ENCODE measurements around the gene JPH4. TPM values are rescaled to one million over a fixed set of nuclear protein-coding genes. Genes with fewer than 3 reads are reported as not detected.
A peak's percentile ranks its signal among the peaks of the same experiment; 100 is the strongest.
"Not testable (repeated sequence)": the region's sequence is repeated elsewhere in the genome, so short reads cannot be mapped to it uniquely, and the experiment has no call there.

JPH4 gene
- polyA plus RNA-seq, 3 donors, result 2.2 to 4.1 (median 3.7) TPM

GRCh38 chr14:23610815-23611289, 32.3 kb upstream of the JPH4 start:
- Histone ChIP-seq H4K20me1 (ENCODE audit: insufficient read depth, low read length) (no peaks in the 10 kb centered on the region), H3K36me3 (replicated peaks in 1 of 2; ENCODE audit: control insufficient read depth in 1 of 2, insufficient read depth in 2 of 2, low read length in 2 of 2) (no peaks in the 10 kb centered on the region), H3K4me2 (replicated peaks; ENCODE audit: extremely low read depth, low read length, poor library complexity, severe bottlenecking) (no peak overlapping the region), H3K4me1 (ENCODE audit: control insufficient read depth in 1 of 2, insufficient read depth in 2 of 2, low read length in 2 of 2) (peaks cover under 1 to 6% of the 10 kb centered on the region in 2 donors), H3K4me3 (replicated peaks in 1 of 3; ENCODE audit: low read depth in 2 of 3, low read length in 3 of 3) (no peak overlapping the region), H3K9me3 (replicated peaks in 1 of 2; ENCODE audit: control insufficient read depth in 1 of 2, insufficient read depth in 1 of 2, low read length in 2 of 2) (no peaks in the 10 kb centered on the region), H2AFZ (ENCODE audit: insufficient read depth, low read depth, low read length, poor library complexity, severe bottlenecking) (peak overlapping the region; percentile 21), H3K9ac (ENCODE audit: insufficient read depth, low read length, poor library complexity, severe bottlenecking) (no peak overlapping the region), H3K79me2 (ENCODE audit: insufficient read depth, low read length) (no peaks in the 10 kb centered on the region), H3K27me3 (ENCODE audit: control insufficient read depth in 2 of 2, insufficient read depth in 2 of 2, low read length in 2 of 2) (no peaks in the 10 kb centered on the region), H3K27ac (ENCODE audit: low read depth in 1 of 2, low read length in 2 of 2) (no peak overlapping the region)
- H3K4me3 Mint-ChIP-seq, result no peak overlapping the region
- no peak for TF ChIP-seq CTCF (IDR thresholded peaks at IDR 0.05)
- no peaks in the 10 kb centered on the region for H3K36me3 Mint-ChIP-seq
- no CpG with 5 or more reads among the region's 4 CpGs for WGBS (ENCODE audit: insufficient coverage)
- peaks cover 0 to 6% (median 0%) of the 10 kb centered on the region in 7 donors for H3K9me3 Mint-ChIP-seq
- H3K27me3 Mint-ChIP-seq (ENCODE audit: low read depth in 3 of 3), result peaks cover 2 to 5% (median 2%) of the 10 kb centered on the region in 3 donors
- intact Hi-C loops (cut with micrococcal nuclease), result no loop called here
- no peak overlapping the region for H3K27ac Mint-ChIP-seq
- H3K4me1 Mint-ChIP-seq, result peaks cover 11% of the 10 kb centered on the region
- DNase-seq, result no peak

GRCh38 chr14:23610090-23610814, 31.7 kb upstream of the JPH4 start:
- H2AFZ ChIP-seq (ENCODE audit: insufficient read depth, low read depth, low read length, poor library complexity, severe bottlenecking), result peak overlapping the region; percentile 21
- peaks cover 2 to 5% (median 2%) of the 10 kb centered on the region in 3 donors for H3K27me3 Mint-ChIP-seq (ENCODE audit: low read depth in 3 of 3)
- H3K4me1 ChIP-seq (ENCODE audit: control insufficient read depth in 1 of 2, insufficient read depth in 2 of 2, low read length in 2 of 2), result no peaks in the 10 kb centered on the region
- no peaks in the 10 kb centered on the region for H4K20me1 ChIP-seq (ENCODE audit: insufficient read depth, low read length)
- H3K27me3 ChIP-seq (ENCODE audit: control insufficient read depth in 2 of 2, insufficient read depth in 2 of 2, low read length in 2 of 2), result no peaks in the 10 kb centered on the region
- no peak overlapping the region for H3K9ac ChIP-seq (ENCODE audit: insufficient read depth, low read length, poor library complexity, severe bottlenecking)
- no peak overlapping the region for H3K27ac ChIP-seq (ENCODE audit: low read depth in 1 of 2, low read length in 2 of 2)
- no peak overlapping the region for H3K4me3 ChIP-seq (replicated peaks in 1 of 3; ENCODE audit: low read depth in 2 of 3, low read length in 3 of 3)
- no peaks in the 10 kb centered on the region for H3K36me3 ChIP-seq (replicated peaks in 1 of 2; ENCODE audit: control insufficient read depth in 1 of 2, insufficient read depth in 2 of 2, low read length in 2 of 2)
- no peaks in the 10 kb centered on the region for H3K9me3 ChIP-seq (replicated peaks in 1 of 2; ENCODE audit: control insufficient read depth in 1 of 2, insufficient read depth in 1 of 2, low read length in 2 of 2)
- WGBS (ENCODE audit: insufficient coverage), result no CpG with 5 or more reads among the region's 2 CpGs
- H3K9me3 Mint-ChIP-seq, result peaks cover 0 to 6% (median 0%) of the 10 kb centered on the region in 7 donors
- H3K4me3 Mint-ChIP-seq, result no peak overlapping the region
- TF ChIP-seq CTCF (IDR thresholded peaks at IDR 0.05), result no peak
- H3K27ac Mint-ChIP-seq, result no peak overlapping the region
- H3K36me3 Mint-ChIP-seq, result no peaks in the 10 kb centered on the region
- intact Hi-C loops (cut with micrococcal nuclease), result no loop called here
- H3K4me2 ChIP-seq (replicated peaks; ENCODE audit: extremely low read depth, low read length, poor library complexity, severe bottlenecking), result no peak overlapping the region
- H3K4me1 Mint-ChIP-seq, result peaks cover 7% of the 10 kb centered on the region
- no peak for DNase-seq
- no peaks in the 10 kb centered on the region for H3K79me2 ChIP-seq (ENCODE audit: insufficient read depth, low read length)

- H3K4me1 Mint-ChIP-seq; H2AFZ ChIP-seq (ENCODE audit: insufficient read depth, low read depth, low read length, poor library complexity, severe bottlenecking); H3K27ac Mint-ChIP-seq; H3K4me1 ChIP-seq (ENCODE audit: control insufficient read depth in 1 of 2, insufficient read depth in 2 of 2, low read length in 2 of 2); H3K36me3 ChIP-seq (replicated peaks in 1 of 2; ENCODE audit: control insufficient read depth in 1 of 2, insufficient read depth in 2 of 2, low read length in 2 of 2); H3K79me2 ChIP-seq (ENCODE audit: insufficient read depth, low read length); H3K4me2 ChIP-seq (replicated peaks; ENCODE audit: extremely low read depth, low read length, poor library complexity, severe bottlenecking); H3K4me3 ChIP-seq (replicated peaks in 1 of 3; ENCODE audit: low read depth in 2 of 3, low read length in 3 of 3); intact Hi-C loops (cut with micrococcal nuclease); H3K4me3 Mint-ChIP-seq; H3K27me3 Mint-ChIP-seq (ENCODE audit: low read depth in 3 of 3); H3K36me3 Mint-ChIP-seq; H3K9me3 ChIP-seq (replicated peaks in 1 of 2; ENCODE audit: control insufficient read depth in 1 of 2, insufficient read depth in 1 of 2, low read length in 2 of 2); H3K27ac ChIP-seq (ENCODE audit: low read depth in 1 of 2, low read length in 2 of 2); H3K27me3 ChIP-seq (ENCODE audit: control insufficient read depth in 2 of 2, insufficient read depth in 2 of 2, low read length in 2 of 2); H4K20me1 ChIP-seq (ENCODE audit: insufficient read depth, low read length); DNase-seq; H3K9me3 Mint-ChIP-seq; H3K9ac ChIP-seq (ENCODE audit: insufficient read depth, low read length, poor library complexity, severe bottlenecking): not testable (repeated sequence)
- WGBS (ENCODE audit: insufficient coverage), result no CpG with 5 or more reads among the region's 7 CpGs
Measured at GRCh38 chr14:23609411-23610089, 31.0 kb upstream of the JPH4 start.

Measured in CD14-positive monocyte (primary cell).